ENCODE measurements around the gene PRDM16. TPM values are rescaled to one million over a fixed set of nuclear protein-coding genes. Genes with fewer than 3 reads are reported as not detected.

PRDM16 gene
- polyA plus RNA-seq, 6 donors from 2014 or later = not detected

DNA sequence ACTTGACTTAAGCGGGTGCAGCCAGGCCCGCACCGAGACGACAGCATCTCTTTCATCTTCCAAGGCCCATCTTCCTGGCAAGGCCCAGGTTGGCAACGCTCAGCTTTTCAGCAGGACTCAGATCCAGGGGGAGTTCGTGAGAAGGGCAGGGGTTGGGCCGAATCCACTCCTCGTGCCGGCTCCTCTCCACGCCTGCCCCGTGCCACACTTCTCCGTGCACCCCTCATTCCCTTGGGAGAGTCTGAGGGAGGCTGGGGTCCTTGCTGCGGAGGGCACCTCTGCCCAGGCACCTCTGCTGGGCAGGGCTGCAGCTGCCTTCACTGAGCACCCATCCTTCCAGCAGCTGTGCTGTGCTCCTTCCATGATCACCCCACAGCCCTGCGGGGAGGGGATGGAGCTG is 22.3 kb downstream of the PRDM16 start:
- no peak overlapping the region for H3K4me3 Mint-ChIP-seq
- H3K4me1 Mint-ChIP-seq = no peaks in the 10 kb centered on the region
- no peaks in the 10 kb centered on the region for H3K36me3 Mint-ChIP-seq
- ATAC-seq (ENCODE audit: low read depth in 2 of 2) = no peak
- peak overlapping the region in 1 of 6 donors; percentile 16 for H3K27ac Mint-ChIP-seq
- peaks cover 0 to 21% (median 15%) of the 10 kb centered on the region in 3 donors for H3K27me3 Mint-ChIP-seq
- no peak for DNase-seq
- H3K9me3 Mint-ChIP-seq = no peaks in the 10 kb centered on the region

DNA sequence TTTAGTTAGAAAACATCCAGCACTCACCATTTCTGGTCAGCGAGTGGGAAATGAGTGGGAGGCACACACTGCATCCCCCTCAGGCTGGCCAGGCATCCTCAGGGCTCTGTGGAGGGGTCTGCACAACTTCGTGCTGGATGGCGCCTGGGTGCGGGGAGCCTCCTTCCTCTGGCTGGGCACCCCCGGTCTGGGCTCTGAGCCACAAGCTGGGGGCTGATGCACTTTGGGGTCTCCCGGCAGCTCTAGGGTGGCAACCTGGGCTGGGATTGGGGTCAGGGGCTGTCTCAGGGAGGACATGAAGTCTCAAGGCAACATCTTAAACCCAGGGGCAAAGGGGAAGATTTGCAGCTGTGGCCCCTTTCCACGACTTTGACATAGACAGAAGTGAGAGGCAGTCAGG is 23.5 kb downstream of the PRDM16 start:
- Mint-ChIP-seq H3K9me3 (no peaks in the 10 kb centered on the region), H3K27me3 (peaks cover 0 to 22% (median 18%) of the 10 kb centered on the region in 3 donors), H3K4me1 (no peaks in the 10 kb centered on the region), H3K36me3 (no peaks in the 10 kb centered on the region), H3K4me3 (no peak overlapping the region), H3K27ac (no peak overlapping the region)
- ATAC-seq (ENCODE audit: low read depth in 2 of 2) = no peak
- DNase-seq = no peak

DNA sequence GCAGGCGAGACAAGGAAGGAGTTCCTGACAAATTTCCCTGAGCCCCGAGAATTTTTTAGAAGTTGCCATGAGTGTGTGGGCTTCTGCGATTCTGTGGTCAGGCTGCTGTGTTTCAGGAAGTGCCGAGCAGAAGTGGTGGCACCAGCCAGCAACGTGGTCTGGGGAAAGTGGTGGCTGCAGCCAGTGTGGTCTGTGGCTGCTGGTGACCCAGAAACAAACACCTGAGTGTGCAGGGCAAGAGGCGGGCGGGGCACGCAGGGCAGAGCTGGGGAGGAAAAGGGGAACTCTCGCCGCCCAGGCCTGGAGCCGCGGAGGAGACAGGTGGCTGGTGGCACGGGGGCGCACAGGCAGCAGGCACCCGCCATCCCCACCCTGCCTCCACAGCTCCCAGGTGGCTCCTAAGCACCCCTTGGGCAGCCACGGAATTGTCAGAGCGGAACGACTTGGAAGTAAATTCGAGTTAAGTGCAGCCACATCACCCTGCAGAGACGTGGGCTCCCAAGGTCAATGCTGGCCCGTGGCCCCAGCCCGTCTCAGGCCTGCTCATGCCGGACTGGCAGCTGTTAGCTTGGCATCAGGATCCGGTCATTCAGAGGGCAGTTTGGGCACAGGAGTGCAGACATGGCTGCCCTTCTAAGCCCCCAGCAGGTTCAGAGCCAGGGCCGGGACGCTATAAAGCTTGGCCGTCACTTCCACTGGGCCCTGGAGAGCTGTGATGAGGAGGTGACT is 25.1 kb downstream of the PRDM16 start:
- DNase-seq = no peak
- H3K27ac Mint-ChIP-seq = no peak overlapping the region
- no peaks in the 10 kb centered on the region for H3K36me3 Mint-ChIP-seq
- H3K9me3 Mint-ChIP-seq = no peaks in the 10 kb centered on the region
- peaks cover 0 to 22% (median 18%) of the 10 kb centered on the region in 3 donors for H3K27me3 Mint-ChIP-seq
- H3K4me1 Mint-ChIP-seq = no peaks in the 10 kb centered on the region
- no peak overlapping the region for H3K4me3 Mint-ChIP-seq
- no peak for ATAC-seq (ENCODE audit: low read depth in 2 of 2)

DNA sequence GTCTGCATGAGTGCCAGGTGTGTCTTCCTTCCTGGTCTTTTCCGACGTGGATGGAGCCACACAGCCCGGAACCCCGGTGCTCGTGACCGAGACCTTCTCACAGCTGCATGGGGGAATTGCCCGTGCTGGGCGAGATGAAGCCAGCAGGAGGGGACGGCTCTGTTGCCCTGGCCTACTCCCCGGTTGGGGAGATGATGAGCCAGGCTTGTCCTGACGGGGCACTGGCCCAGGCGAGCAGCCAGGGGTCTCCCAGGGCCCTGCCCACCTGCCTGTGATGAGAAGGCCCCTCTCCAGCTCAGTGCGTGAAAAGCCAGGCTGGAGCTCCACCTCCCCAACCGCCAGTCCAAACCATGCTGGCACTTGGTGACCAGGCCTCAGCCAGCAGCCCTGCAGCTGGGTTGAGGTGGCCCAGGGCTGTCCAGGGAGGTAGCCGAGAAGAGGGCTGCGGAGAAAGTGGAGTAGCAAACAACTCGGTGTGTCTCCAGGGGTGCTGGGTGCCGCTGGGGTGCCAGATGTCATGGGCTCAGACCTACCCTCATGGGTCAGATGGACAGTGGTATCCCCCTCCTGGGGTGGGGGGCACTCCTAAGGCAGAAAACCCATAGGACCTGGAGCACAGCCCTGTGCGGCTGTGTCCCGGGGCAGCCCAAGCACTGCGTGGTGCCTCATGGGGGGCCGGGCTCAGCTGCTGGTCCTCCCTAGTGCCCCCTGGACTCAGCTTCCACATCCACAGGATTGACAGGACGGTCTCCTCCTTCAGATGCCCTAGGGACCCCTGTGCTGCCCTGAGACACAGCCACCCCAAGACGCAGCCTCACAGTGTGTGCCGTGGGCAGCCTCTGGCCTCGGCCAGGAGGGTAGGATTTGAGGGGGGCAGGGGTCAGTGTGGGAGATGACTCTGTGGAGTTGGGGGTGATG is 26.1 kb downstream of the PRDM16 start:
- Mint-ChIP-seq H3K4me1 (no peaks in the 10 kb centered on the region), H3K4me3 (no peak overlapping the region), H3K27me3 (peaks cover 0 to 22% (median 18%) of the 10 kb centered on the region in 3 donors), H3K36me3 (no peaks in the 10 kb centered on the region), H3K27ac (no peak overlapping the region), H3K9me3 (no peaks in the 10 kb centered on the region)
- ATAC-seq (ENCODE audit: low read depth in 2 of 2) (no peak), DNase-seq (no peak)

DNA sequence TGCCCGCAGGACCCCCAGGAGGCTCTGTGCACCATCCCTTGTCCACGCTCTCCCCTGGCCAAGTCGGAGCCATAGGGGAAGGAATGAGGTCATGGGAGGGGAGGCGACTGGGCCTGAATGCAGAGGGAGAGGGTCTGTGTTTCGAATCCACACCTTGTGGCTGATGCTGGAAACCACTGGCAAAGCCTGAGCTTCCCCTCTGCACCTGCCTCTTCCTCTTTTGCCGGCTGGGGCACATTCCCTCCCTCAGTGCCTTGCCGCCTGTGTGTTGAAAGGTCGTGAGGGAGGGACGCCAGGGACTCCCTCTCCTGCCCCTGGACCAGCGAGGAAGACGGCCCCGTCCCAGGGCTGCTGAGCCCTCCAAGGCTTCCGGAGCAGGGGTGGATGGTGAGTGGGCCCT is 27.3 kb downstream of the PRDM16 start:
- no peaks in the 10 kb centered on the region for H3K36me3 Mint-ChIP-seq
- H3K27ac Mint-ChIP-seq = no peak overlapping the region
- peaks cover 0 to 26% (median 18%) of the 10 kb centered on the region in 3 donors for H3K27me3 Mint-ChIP-seq
- no peak for DNase-seq
- no peak for ATAC-seq (ENCODE audit: low read depth in 2 of 2)
- no peaks in the 10 kb centered on the region for H3K9me3 Mint-ChIP-seq
- H3K4me3 Mint-ChIP-seq = no peak overlapping the region
- H3K4me1 Mint-ChIP-seq = no peaks in the 10 kb centered on the region

DNA sequence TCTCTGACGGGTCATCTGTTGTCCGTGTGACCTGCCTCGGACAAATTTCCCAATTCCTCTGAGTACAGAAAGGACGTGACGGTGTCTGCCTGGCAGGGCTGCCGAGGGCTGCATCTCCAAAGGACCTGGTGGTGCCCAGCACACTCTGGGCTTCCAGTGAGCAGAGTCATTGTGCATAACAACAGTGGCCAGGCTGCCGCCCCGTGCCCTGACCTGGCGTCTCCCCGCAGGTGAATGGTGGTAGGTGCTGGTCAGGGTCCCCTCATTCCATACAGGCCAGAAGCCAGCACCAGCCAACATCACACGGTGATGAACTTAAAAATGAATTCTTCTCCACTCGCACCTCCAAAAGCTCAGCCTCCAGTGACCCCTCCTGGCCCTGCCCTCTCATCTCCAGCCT is 28.2 kb downstream of the PRDM16 start:
- Mint-ChIP-seq H3K27me3 (peaks cover 0 to 22% (median 18%) of the 10 kb centered on the region in 3 donors), H3K9me3 (no peaks in the 10 kb centered on the region), H3K36me3 (no peaks in the 10 kb centered on the region), H3K4me1 (no peaks in the 10 kb centered on the region), H3K27ac (no peak overlapping the region), H3K4me3 (no peak overlapping the region)
- ATAC-seq (ENCODE audit: low read depth in 2 of 2) (no peak), DNase-seq (no peak)

DNA sequence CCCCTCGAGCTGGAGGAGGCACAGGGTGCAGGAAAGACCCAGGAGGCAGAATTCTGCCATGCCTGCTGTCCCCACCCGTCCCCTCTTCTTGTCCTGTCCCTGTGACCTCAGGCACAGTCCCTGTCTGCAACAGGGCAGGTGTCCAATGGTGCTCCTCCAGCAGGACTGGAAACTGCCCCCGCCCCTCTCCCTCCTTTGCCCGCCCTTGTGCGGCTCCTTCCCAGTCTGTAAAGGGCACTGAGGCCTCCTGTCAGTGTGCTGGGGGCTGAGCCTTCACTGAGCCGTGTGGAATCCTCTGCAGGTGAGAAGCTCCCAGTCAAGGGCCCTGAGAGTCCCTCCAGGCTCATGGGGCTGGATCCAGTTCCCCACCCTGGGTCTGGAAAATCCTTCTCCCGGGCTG is 28.9 kb downstream of the PRDM16 start:
- H3K27me3 Mint-ChIP-seq = peaks cover 0 to 22% (median 18%) of the 10 kb centered on the region in 3 donors
- H3K4me3 Mint-ChIP-seq = no peak overlapping the region
- H3K9me3 Mint-ChIP-seq = no peaks in the 10 kb centered on the region
- DNase-seq = no peak
- H3K36me3 Mint-ChIP-seq = no peaks in the 10 kb centered on the region
- ATAC-seq (ENCODE audit: low read depth in 2 of 2) = no peak
- no peaks in the 10 kb centered on the region for H3K4me1 Mint-ChIP-seq
- H3K27ac Mint-ChIP-seq = no peak overlapping the region

DNA sequence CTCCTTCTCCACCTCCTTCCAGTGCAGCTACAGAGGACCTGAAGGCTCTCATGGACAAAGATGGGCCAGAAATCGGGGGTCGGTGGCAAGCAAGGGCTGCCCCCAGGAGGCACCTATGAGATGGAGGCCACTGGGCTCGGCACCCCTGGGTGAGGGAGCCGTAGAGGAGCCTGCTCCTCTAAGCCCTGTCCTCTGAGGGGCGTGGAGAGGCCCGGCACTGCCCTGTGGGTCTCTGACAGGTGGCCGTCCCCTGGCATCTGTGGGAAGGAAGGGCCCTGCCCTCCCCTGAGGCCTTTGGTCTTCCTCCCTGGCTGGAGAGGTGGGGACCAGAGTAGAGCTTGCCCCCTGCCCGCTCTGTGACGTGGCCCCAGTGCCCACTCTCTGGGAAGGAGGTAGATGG is 30.9 kb downstream of the PRDM16 start:
- Mint-ChIP-seq H3K27ac (peak overlapping the region in 1 of 6 donors; percentile 61), H3K9me3 (no peaks in the 10 kb centered on the region), H3K36me3 (no peaks in the 10 kb centered on the region), H3K4me3 (no peak overlapping the region), H3K27me3 (peaks cover 0 to 12% (median 10%) of the 10 kb centered on the region in 3 donors), H3K4me1 (no peaks in the 10 kb centered on the region)
- DNase-seq = no peak
- ATAC-seq (ENCODE audit: low read depth in 2 of 2) = no peak

DNA sequence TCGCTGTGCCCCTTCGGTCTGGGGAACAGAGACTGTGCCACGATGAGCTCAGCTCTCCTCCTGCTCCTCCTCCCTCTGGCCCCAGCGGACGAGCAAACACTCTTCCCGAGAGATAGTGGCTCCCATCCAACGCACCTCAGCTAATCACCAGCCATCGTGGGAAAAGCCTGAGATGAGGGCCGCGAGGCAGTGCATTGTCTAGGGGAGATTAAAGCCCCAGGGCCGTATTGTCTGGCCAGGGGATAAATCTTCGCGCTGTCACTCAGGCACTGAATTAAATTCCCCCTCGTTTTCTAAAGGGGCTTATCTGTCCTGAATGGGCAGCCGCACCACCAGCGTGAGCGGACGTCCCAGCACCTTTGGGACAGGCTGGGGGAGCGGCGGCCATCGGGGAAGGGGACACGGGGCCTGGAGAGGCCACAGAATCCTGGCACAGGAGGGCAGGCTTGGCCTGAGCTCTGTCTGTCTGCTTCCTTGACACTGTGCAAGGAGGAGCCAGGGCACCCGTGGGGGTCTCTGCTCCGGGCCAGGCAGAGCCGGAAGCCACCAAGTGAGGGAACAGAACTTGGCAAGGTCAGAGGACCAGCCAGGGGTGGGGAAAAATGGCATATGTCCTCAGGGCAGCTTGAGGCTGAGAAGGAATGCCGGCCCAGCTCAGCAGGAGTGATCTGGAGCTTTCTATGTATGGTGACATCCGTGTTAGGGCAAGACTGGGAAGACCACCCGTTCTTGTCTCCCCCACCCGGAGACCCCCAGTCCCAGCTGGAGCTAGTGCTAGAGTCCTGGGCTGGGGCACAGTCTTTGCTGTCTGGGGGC is 32.3 kb downstream of the PRDM16 start:
- Mint-ChIP-seq H3K4me3 (no peak overlapping the region), H3K9me3 (no peaks in the 10 kb centered on the region), H3K27me3 (peaks cover 0 to 7% (median 3%) of the 10 kb centered on the region in 3 donors), H3K27ac (no peak overlapping the region), H3K4me1 (no peaks in the 10 kb centered on the region), H3K36me3 (no peaks in the 10 kb centered on the region)
- ATAC-seq (ENCODE audit: low read depth in 2 of 2) (no peak), DNase-seq (no peak)

DNA sequence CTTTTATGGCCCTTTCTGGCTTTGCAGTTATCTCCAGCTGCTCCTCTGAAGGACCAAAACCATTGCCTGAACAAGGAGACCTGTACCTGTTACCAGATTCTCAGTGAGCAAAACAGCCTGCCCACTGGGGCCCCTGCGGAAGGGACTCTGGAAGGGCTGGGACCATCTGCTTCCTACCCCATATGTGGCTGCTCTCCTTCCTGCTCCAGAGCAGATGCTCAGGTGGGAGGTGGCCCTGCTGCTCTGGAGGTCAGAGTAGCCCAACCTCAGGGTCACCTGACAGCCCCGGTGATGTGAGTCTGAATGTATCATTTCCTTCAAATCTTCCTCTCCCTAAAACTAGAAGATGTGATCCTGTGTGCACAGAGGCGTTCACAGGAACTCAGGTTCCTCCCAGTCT is 33.6 kb downstream of the PRDM16 start:
- no peaks in the 10 kb centered on the region for H3K36me3 Mint-ChIP-seq
- H3K27me3 Mint-ChIP-seq = peaks cover 0 to 6% (median 0%) of the 10 kb centered on the region in 3 donors
- H3K4me3 Mint-ChIP-seq = no peak overlapping the region

DNA sequence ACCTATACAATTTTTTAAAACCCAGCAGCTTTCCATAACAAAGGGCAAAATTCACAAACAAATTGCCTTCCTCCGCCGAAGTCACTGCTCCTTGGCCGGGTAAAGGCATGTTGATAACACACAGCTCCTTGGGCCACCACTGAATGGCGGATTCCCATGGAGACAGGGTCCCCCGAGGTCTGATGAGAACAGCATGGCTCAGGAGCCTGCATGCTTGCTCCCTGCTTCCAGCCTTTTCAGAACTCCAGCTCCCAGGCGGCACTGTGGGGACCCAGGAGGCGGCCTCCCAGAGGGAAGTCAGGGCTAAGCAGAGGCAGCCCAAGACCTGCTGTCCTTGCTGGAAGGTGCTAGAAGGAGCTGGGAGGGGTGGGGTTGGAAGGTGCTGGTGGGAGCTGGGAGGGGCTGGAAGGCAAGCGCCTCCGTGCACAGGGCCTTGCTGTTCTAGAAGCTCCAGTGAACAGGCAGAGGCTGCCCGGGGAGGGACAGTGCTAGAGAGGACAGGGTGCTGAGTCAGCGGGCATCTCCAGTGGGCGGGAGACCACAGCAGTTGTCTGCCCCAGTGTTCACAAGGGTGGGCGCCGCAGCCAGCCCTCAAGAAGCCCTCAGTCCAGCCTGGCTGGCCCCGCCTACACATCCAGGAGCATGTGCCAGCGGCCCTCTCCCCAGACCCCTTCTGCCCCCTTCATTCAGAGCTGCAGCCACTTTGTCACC is 35.1 kb downstream of the PRDM16 start:
- no peaks in the 10 kb centered on the region for H3K4me1 Mint-ChIP-seq
- no peak overlapping the region for H3K4me3 Mint-ChIP-seq
- peaks cover 0 to 6% (median 5%) of the 10 kb centered on the region in 3 donors for H3K27me3 Mint-ChIP-seq
- DNase-seq = no peak
- no peak overlapping the region for H3K27ac Mint-ChIP-seq
- H3K9me3 Mint-ChIP-seq = peaks cover 0 to 10% (median 2%) of the 10 kb centered on the region in 7 donors
- ATAC-seq (ENCODE audit: low read depth in 2 of 2) = no peak
- no peaks in the 10 kb centered on the region for H3K36me3 Mint-ChIP-seq

More for the DNA sequence above, 33.6 kb downstream of the PRDM16 start:
- no peak for DNase-seq
- Mint-ChIP-seq H3K9me3 (peaks cover 0 to under 1% (median 0%) of the 10 kb centered on the region in 7 donors), H3K27ac (no peak overlapping the region), H3K4me1 (no peaks in the 10 kb centered on the region)
- ATAC-seq (ENCODE audit: low read depth in 2 of 2) = no peak

DNA sequence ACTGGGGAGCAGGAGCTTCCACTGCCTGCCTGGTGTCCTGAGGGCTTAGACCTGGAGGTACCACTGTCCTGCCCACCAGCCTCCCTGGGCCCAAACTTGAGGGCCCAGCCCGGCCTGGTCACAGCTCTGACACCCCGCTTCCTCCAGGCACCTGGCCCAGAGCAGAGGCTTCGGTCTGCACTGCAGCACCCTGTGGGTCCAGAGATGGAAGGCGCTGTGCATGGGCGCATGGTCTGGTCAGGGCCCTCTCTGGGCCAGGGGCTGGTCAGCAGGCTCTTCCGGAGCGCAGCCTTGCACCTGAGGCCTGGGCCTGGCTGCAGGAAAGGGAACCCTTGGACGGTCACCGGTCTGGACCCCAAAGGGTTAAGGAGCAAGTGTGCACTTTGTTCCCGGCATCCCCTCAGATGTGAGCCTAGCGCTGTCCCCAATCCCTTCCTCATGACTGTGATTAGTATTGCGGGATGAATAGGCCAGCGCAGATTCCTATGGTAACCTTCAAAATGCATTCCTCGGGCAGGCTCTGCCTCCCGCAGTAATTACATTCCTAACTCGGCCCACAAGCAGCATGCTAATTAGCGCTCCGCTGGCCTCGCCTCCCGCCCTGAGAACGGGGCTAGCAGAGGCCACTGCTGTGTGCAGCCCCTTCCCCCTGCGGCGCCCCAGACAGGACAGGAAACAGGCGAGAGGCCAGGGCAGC is 36.3 kb downstream of the PRDM16 start:
- Mint-ChIP-seq H3K4me1 (no peaks in the 10 kb centered on the region), H3K36me3 (no peaks in the 10 kb centered on the region), H3K27me3 (peaks cover 0 to 6% (median 5%) of the 10 kb centered on the region in 3 donors), H3K4me3 (no peak overlapping the region), H3K27ac (no peak overlapping the region), H3K9me3 (peaks cover 0 to 10% (median 2%) of the 10 kb centered on the region in 7 donors)
- ATAC-seq (ENCODE audit: low read depth in 2 of 2) (no peak), DNase-seq (no peak)

Measured in naive B cell (primary cell).